ENCODE data around the gene GRIK2. TPM values are rescaled to one million over a fixed set of nuclear protein-coding genes. Genes with fewer than 3 reads are reported as not detected.
"Not testable (repeated sequence)": the region's sequence is repeated elsewhere in the genome, so short reads cannot be mapped to it uniquely, and the experiment has no call there.

The GRIK2 gene
- total and polyA plus RNA-seq, 12 donors: 0.09 to 10.6 (median 1.9) TPM

- H3K4me1 ChIP-seq (replicated peaks in 1 of 2): no peaks in the 10 kb centered on the region
- no peak overlapping the region for H3K4me3 ChIP-seq
- H3K27me3 ChIP-seq: no peaks in the 10 kb centered on the region
- TF ChIP-seq POLR2A (IDR thresholded peaks at IDR 0.05) (no peak), CTCF (IDR thresholded peaks at IDR 0.05) (no peak)
- WGBS, 4 donors: 54 to 58% (median 57%) methylated on average over 2 of the region's 2 CpGs
- intact Hi-C loops (cut with DNase I): no loop called here
- no peak for DNase-seq
- no peaks in the 10 kb centered on the region for H3K9me3 ChIP-seq (replicated peaks in 1 of 3)
- H3K27ac ChIP-seq: no peak overlapping the region
- H3K36me3 ChIP-seq (replicated peaks in 1 of 2): no peaks in the 10 kb centered on the region
These were observed 12.4 kb upstream of the GRIK2 start for GRCh38 chr6:101380897-101381630.

GRCh38 chr6:101383747-101384146 lies 9.8 kb upstream of the GRIK2 start:
- H3K4me3 ChIP-seq; H3K4me1 ChIP-seq (replicated peaks in 1 of 2); H3K27me3 ChIP-seq; intact Hi-C loops (cut with DNase I); H3K36me3 ChIP-seq (replicated peaks in 1 of 2); H3K27ac ChIP-seq; H3K9me3 ChIP-seq (replicated peaks in 1 of 3); DNase-seq: not testable (repeated sequence)
- 91 to 96% (median 93%) methylated on average over 5 of the region's 5 CpGs for WGBS, 4 donors

- H3K27ac ChIP-seq: no peak overlapping the region
- H3K4me1 ChIP-seq (replicated peaks in 1 of 2): no peaks in the 10 kb centered on the region
- no peaks in the 10 kb centered on the region for H3K36me3 ChIP-seq (replicated peaks in 1 of 2)
- H3K4me3 ChIP-seq: no peak overlapping the region
- no peaks in the 10 kb centered on the region for H3K9me3 ChIP-seq (replicated peaks in 1 of 3)
- WGBS, 4 donors: 51 to 52% (median 52%) methylated on average over 1 of the region's 1 CpG
- intact Hi-C loops (cut with DNase I): no loop called here
- DNase-seq: no peak
- peaks cover 6% of the 10 kb centered on the region for H3K27me3 ChIP-seq
- TF ChIP-seq POLR2A (IDR thresholded peaks at IDR 0.05) (no peak), CTCF (IDR thresholded peaks at IDR 0.05) (no peak)
These were observed 6.5 kb upstream of the GRIK2 start for GRCh38 chr6:101386982-101387381.

- 6 to 27% (median 13%) methylated on average over 9 to 24 of the region's 24 CpGs for WGBS, 4 donors
- Histone ChIP-seq H3K4me1 (replicated peaks in 1 of 2) (no peaks in the 10 kb centered on the region), H3K27ac (no peak overlapping the region), H3K4me3 (no peak overlapping the region), H3K27me3 (peaks cover 22% of the 10 kb centered on the region), H3K36me3 (replicated peaks in 1 of 2) (no peaks in the 10 kb centered on the region), H3K9me3 (replicated peaks in 1 of 3) (no peaks in the 10 kb centered on the region)
- TF ChIP-seq CTCF (IDR thresholded peaks at IDR 0.05): no peak
- TF ChIP-seq POLR2A (IDR thresholded peaks at IDR 0.05): no peak
- intact Hi-C loops (cut with DNase I): no loop called here
- DNase-seq: no peak
These were observed 1.5 kb upstream of the GRIK2 start for GRCh38 chr6:101391772-101392585.

Data from adrenal gland (tissue), 12 donors.